Measurements from ENCODE around the gene CXXC5. TPM values are rescaled to one million over a fixed set of nuclear protein-coding genes. Genes with fewer than 3 reads are reported as not detected.
A peak's percentile ranks its signal among the peaks of the same experiment; 100 is the strongest.

The CXXC5 gene
- total and polyA plus RNA-seq, 9 of the 15 experiments (the other 6 are each of a cell fraction or from before 2014, with no cell fraction given) = 1.9 to 123 (median 45.8) TPM

DNA sequence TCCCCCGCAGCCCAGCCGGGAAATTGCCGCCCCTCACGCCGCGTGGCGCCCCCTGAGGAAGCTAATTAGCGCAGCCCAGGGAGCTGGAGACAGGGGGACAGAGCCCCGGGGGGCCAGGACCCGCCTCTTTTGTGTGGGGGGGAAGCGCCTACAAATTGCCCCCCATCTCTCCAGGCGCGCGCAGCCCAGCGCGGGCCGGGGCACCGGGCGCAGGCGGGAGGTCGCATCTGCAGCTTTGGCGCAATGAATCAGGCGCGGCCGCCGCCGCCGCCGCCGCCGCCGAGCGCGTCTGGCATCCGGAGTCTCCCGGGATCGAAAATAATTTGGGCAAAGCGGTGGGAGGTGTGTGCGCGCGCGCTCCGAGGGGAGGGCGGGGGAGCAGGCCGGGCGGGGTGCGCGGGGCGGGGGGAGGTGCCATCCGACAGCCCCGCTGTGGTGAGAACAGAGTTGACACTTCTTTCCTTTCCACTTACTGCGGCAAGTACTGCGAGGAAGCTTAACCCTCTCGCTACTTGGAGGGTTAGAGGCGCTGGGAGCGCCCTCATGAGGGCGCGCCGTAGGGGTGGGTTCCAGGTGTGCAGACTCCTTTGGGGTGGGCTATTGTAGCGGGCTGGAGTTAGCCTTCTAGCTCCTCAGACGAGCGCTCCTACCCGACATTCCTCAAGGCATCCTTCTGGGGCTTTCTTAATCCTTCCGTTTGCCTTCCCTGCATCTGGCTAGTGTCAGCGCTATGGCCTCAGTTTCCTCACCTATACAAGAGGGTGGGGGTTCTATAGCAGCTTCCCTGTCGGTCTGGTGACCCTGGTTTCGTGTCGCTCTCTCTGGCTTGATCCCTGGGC lies 63.1 kb downstream of the CXXC5 start (continued):
- TF ChIP-seq FOXP1 (CRISPR knock-in tag; IDR thresholded peaks at IDR 0.05) (0 out of 2 replicates have a peak, but pooled peaks have one; percentile 32), RCOR1 (IDR thresholded peaks at IDR 0.05; ENCODE audit: borderline replicate concordance in 1 of 2, low read depth in 2 of 2, low read length in 2 of 2) (no peak), KDM5B (IDR thresholded peaks at IDR 0.05; ENCODE audit: insufficient replicate concordance, low read depth, low read length) (peak; percentile 1), CCNT2 (IDR thresholded peaks at IDR 0.05; ENCODE audit: borderline replicate concordance, extremely low read depth, insufficient read length, low read depth, low read length) (peak; percentile 21), MAZ (CRISPR knock-in tag; conservative IDR thresholded peaks at IDR 0.05 in 1 of 2, IDR thresholded peaks at IDR 0.05 in 1 of 2) (peak in 1 of 2 experiments; percentile 41; a peak in 1 of 4 replicates), SMC3 (conservative IDR thresholded peaks at IDR 0.05; ENCODE audit: insufficient read depth, low read depth, low read length) (0 out of 2 replicates have a peak, but pooled peaks have one; percentile 9), POLR2G (IDR thresholded peaks at IDR 0.05; ENCODE audit: low read depth, low read length) (peak; percentile 73), RAD21 (CRISPR knock-in tag; conservative IDR thresholded peaks at IDR 0.05 in 1 of 2, IDR thresholded peaks at IDR 0.05 in 1 of 2) (peak in 1 of 2 experiments; percentile 58; a peak in 2 of 4 replicates), ESRRB (CRISPR knock-in tag; IDR thresholded peaks at IDR 0.05; ENCODE audit: borderline replicate concordance) (no peak), POLR2AphosphoS5 (IDR thresholded peaks at IDR 0.05; ENCODE audit: control insufficient read depth, insufficient read depth, low read depth, low read length) (0 out of 2 replicates have a peak, but pooled peaks have one; percentile 19), E2F3 (CRISPR knock-in tag; IDR thresholded peaks at IDR 0.05) (no peak), NRF1 (conservative IDR thresholded peaks at IDR 0.05 in 1 of 2, IDR thresholded peaks at IDR 0.05 in 1 of 2) (peak; percentile 52 to 54; a peak in 3 of 4 replicates), HMGN3 (IDR thresholded peaks at IDR 0.05; ENCODE audit: borderline replicate concordance, extremely low read depth, insufficient read length, low read depth, low read length) (peak; percentile 33)
- TF ChIP-seq, protein P1, sequence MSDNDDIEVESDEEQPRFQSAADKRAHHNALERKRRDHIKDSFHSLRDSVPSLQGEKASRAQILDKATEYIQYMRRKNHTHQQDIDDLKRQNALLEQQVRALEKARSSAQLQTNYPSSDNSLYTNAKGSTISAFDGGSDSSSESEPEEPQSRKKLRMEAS (CRISPR knock-in tag; IDR thresholded peaks at IDR 0.05) = peak; percentile 25; the same call in 1 of the 2 replicates
- TF ChIP-seq, protein P2, sequence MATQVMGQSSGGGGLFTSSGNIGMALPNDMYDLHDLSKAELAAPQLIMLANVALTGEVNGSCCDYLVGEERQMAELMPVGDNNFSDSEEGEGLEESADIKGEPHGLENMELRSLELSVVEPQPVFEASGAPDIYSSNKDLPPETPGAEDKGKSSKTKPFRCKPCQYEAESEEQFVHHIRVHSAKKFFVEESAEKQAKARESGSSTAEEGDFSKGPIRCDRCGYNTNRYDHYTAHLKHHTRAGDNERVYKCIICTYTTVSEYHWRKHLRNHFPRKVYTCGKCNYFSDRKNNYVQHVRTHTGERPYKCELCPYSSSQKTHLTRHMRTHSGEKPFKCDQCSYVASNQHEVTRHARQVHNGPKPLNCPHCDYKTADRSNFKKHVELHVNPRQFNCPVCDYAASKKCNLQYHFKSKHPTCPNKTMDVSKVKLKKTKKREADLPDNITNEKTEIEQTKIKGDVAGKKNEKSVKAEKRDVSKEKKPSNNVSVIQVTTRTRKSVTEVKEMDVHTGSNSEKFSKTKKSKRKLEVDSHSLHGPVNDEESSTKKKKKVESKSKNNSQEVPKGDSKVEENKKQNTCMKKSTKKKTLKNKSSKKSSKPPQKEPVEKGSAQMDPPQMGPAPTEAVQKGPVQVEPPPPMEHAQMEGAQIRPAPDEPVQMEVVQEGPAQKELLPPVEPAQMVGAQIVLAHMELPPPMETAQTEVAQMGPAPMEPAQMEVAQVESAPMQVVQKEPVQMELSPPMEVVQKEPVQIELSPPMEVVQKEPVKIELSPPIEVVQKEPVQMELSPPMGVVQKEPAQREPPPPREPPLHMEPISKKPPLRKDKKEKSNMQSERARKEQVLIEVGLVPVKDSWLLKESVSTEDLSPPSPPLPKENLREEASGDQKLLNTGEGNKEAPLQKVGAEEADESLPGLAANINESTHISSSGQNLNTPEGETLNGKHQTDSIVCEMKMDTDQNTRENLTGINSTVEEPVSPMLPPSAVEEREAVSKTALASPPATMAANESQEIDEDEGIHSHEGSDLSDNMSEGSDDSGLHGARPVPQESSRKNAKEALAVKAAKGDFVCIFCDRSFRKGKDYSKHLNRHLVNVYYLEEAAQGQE (IDR thresholded peaks at IDR 0.05; ENCODE audit: borderline replicate concordance) = peak; percentile 14; the same call in 1 of the 2 replicates
- TF ChIP-seq, protein P2 (CRISPR knock-in tag; IDR thresholded peaks at IDR 0.05; ENCODE audit: low read depth) = no peak

Data from K562 (cell line).